GM19193 (cell line): ENCODE data around the gene PM20D2.

Experiments used
- POLR2A ChIP-seq: IDR thresholded peaks from 4 replicates; pipeline ENCODE4 v1.6.1; 2011; ENCODE audit not compliant: insufficient read depth, insufficient read length; ENCODE audit errors: extremely low read depth

PM20D2 gene

DNA sequence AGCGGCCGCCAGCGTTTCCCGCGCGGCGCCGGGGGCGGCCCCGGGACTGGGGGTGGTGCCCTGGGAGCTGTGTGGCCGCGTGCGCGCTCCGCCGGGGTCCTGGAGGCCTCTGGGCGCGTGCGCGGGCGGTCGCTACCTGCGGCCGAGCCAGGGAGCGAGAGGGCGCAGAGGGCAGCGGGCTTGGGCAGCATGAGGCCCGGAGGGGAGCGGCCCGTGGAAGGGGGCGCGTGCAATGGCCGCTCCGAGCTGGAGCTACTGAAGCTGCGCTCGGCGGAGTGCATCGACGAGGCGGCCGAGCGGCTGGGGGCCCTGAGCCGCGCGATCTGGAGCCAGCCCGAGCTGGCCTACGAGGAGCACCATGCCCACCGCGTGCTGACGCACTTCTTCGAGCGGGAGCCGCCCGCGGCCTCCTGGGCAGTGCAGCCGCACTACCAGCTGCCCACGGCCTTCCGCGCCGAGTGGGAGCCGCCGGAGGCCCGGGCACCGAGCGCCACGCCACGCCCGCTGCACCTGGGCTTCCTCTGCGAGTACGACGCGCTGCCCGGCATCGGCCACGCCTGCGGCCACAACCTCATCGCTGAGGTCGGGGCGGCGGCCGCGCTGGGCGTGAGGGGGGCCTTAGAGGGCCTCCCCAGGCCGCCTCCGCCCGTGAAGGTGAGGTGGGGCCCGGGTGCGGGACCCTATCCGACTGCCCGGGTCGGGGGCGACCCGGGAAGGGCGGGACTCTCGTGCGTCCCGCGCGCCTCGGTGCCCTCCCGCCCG is at the start of gene PM20D2:
Gene PM20D2 (plus strand): TSS at position 100 of the 762 bp plus-strand sequence. CDS start 90 bp downstream, at position 190.
- peak; percentile 59 for TF ChIP-seq POLR2A

DNA sequence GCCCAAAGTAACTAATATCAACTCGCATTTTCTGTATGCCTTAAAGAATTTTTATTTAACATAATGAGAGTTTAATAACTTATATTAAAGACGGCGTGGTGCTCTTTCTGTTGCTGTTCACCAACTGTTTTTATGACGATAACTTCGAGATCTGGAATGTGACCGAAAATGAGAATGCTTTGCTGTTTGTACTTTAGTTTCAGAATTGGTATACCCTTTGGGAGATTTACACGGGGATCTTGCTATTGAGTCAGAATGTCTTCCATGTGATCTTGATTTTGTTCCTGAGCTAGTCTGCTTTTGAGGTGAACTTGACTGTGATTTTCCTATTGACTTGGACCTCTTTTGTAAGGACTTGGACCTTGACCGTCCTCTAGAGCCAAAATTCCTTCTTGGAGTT is 47.4 kb upstream of the PM20D2 start:
- TF ChIP-seq POLR2A = no peak

- no peak for TF ChIP-seq POLR2A
Measured at GRCh38 chr6:89100114-89100513, 45.7 kb upstream of the PM20D2 start.

GRCh38 chr6:89110284-89110683 is 35.6 kb upstream of the PM20D2 start:
- TF ChIP-seq POLR2A = no peak

DNA sequence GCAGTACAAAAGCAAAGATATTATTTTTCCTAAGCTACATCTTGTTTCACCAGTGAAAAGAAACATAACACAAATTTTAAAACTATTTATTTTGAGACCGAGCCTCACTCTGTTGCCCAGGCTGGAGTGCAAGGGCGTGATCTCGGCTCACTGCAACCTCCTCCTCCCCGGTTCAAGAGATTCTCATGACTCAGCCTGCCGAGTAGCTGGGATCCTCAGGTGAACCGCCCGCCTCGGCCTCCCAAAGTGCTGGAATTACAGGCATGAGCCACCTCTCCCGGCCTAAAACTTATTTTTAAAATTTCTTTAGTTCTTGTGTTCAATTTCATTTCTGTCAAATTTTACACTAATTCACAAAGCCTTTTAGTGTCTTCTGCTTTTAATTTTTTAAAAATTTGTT is 33.9 kb upstream of the PM20D2 start:
- TF ChIP-seq POLR2A = no peak

DNA sequence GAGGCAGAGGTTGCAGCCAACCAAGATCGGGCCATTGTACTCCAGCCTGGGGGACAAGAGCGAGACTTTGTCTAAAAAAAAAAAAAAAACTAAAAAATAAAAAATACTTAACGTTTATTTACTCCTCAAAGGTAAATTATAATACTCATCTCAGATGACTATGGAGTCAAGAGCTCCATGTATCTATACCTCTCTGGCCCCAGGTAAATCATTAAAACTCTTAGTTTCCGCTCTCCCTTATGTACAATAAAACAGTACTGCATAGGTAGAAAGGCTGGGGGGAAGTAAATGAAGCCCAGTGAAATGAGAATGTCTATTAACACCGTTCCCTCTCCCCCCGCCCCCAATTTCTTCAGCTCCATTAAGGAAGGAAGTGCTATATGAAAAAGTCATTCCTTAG is 29.2 kb upstream of the PM20D2 start:
- no peak for TF ChIP-seq POLR2A

GRCh38 chr6:89117211-89118108 is 28.4 kb upstream of the PM20D2 start, which contains the start of gene SRSF12:
Gene SRSF12 (minus strand): TSS chr6:89118071. CDS start chr6:89117887, 184 bp downstream.
- TF ChIP-seq POLR2A = no peak

- no peak for TF ChIP-seq POLR2A
Measured at GRCh38 chr6:89118931-89119330, 26.9 kb upstream of the PM20D2 start.

- TF ChIP-seq POLR2A = no peak
Measured at GRCh38 chr6:89120371-89120770, 25.5 kb upstream of the PM20D2 start.

DNA sequence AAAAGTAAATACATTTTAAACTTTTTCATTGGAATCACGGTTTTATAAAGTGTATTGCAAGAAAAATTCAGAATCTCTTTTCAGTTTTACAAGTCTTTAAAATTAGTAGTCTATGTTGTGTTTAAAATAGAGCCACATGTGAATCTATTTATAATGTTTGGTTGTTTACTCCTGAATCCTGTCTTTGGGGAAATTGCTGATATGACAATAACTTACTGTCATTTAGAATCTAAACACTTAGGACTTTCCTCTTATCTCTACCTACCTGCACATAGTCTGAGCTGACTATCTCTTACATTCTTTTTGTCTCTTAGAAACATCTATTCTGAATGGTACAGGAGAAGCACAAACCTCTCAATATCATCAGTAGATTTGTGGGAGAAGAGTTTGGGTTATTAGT is 23.9 kb upstream of the PM20D2 start:
- no peak for TF ChIP-seq POLR2A

- TF ChIP-seq POLR2A = no peak
Measured at GRCh38 chr6:89122625-89123024, 23.2 kb upstream of the PM20D2 start.

GRCh38 chr6:89131599-89131998 is 14.3 kb upstream of the PM20D2 start:
- no peak for TF ChIP-seq POLR2A

DNA sequence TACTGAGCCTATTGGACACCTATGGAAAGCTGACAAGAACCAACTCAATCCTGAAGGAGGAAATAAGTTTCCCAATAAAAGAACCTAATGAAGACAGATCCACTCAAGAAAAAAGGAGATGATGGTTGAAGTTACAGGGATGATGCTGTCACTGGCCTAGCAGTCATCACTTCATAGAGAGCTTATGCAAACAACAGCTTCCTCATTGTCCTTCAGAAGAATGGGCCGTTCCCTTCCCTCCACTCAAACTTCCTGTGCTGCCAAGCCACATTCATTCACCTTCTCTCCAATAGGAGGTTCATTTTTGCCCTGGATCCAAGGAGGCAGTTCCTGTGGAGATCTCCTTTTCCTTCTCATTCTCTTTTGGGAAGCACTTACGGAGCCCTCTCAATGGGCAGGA is 13.8 kb upstream of the PM20D2 start:
- TF ChIP-seq POLR2A = no peak

DNA sequence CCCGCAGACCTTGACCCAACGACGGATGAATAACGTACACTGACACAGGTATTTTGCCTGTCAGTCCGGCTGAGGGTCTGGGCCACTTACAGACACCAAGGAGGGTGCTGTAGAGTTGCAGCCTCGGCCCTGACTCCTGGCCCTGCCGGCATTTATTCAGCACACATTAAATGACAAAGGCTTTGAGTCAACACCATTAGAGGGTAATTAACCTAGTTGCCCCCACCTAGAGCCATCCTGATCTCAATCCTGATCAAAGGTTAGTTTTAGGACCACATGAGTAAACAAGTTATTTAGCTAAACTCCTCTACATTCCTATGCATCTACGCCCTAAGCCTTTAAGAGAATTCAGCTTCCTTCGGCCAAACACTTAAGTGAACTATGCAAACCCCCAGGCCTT is 11.9 kb upstream of the PM20D2 start:
- TF ChIP-seq POLR2A = no peak

DNA sequence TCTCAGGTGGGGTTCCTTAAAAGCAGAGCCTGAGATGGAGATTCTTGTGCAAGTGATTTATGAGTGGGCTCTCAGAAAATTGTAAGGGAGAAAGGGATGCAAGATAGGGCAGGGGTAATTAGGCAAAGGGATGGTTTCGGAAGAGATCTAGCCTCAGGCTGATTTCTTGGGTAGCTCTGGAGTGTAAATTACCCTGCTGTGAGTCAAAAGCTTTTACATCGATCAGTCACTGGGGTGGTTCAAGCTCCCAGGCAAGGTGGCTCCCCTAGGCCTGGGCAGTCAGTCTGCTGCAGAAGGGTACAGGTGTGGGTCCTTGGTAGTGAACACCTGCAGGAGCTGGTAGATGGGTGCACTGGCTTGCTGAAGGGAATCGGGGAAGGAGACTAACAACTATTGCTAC is 11.1 kb upstream of the PM20D2 start:
- TF ChIP-seq POLR2A = no peak

DNA sequence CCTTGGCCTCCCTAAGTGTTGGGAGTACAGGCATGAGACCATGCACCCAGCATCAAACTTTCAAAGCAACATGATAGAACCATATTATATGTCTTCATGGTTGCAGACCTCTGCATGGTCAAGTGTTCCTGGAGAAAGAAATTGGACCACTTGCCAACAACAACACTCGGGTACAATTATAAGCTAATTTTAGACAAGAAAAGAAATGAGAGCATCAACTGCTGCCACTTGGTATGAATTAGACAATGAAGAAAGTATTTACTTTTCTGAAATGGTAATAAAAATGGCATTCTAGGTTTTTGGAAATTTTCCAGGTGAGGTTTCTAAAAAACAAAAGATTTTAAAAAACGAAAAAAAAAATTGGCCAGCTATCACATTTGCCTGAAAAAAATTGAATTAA is 7.7 kb upstream of the PM20D2 start:
- TF ChIP-seq POLR2A = no peak
